Right lobe of liver (tissue), 4 donors: Measurements from ENCODE around the gene BMF.

Source experiments
- POLR2A ChIP-seq: fragments of 450-650 bp; IDR thresholded peaks from one replicate; pipeline ENCODE4 v1.6.1; 2017; ENCODE audit warnings: antibody characterized with exemption, mild to moderate bottlenecking
- TF ChIP-seq, protein P1 (sequence below), 4 donors: fragments of 200-600 bp in 3 of 4; fragments of 450-650 bp in 1 of 4; IDR thresholded peaks; one replicate each; pipeline versions ENCODE4 v1.5.1 to v1.8.0; 2016 to 2022; ENCODE audit warnings: antibody characterized with exemption in 4 of 4, mild to moderate bottlenecking in 2 of 4
- donor health status: DM: no; HTN: no; CAD: no.
- donor health status: DM: no; HTN: no; CAD: no.
- donor health status: DM: no; HTN: yes; CAD: no.

GRCh38 chr15:40038275-40038637 lies 70.4 kb downstream of the BMF start:
- TF ChIP-seq, protein P1, sequence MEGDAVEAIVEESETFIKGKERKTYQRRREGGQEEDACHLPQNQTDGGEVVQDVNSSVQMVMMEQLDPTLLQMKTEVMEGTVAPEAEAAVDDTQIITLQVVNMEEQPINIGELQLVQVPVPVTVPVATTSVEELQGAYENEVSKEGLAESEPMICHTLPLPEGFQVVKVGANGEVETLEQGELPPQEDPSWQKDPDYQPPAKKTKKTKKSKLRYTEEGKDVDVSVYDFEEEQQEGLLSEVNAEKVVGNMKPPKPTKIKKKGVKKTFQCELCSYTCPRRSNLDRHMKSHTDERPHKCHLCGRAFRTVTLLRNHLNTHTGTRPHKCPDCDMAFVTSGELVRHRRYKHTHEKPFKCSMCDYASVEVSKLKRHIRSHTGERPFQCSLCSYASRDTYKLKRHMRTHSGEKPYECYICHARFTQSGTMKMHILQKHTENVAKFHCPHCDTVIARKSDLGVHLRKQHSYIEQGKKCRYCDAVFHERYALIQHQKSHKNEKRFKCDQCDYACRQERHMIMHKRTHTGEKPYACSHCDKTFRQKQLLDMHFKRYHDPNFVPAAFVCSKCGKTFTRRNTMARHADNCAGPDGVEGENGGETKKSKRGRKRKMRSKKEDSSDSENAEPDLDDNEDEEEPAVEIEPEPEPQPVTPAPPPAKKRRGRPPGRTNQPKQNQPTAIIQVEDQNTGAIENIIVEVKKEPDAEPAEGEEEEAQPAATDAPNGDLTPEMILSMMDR (IDR thresholded peaks at IDR 0.05), result no peak
- no peak for TF ChIP-seq POLR2A
